Measurements from ENCODE around the gene RGS19. TPM values are rescaled to one million over a fixed set of nuclear protein-coding genes. Genes with fewer than 3 reads are reported as not detected.
A peak's percentile ranks its signal among the peaks of the same experiment; 100 is the strongest.

The RGS19 gene
- total and polyA plus RNA-seq, 7 donors = 2.0 to 5.7 (median 3.5) TPM

DNA sequence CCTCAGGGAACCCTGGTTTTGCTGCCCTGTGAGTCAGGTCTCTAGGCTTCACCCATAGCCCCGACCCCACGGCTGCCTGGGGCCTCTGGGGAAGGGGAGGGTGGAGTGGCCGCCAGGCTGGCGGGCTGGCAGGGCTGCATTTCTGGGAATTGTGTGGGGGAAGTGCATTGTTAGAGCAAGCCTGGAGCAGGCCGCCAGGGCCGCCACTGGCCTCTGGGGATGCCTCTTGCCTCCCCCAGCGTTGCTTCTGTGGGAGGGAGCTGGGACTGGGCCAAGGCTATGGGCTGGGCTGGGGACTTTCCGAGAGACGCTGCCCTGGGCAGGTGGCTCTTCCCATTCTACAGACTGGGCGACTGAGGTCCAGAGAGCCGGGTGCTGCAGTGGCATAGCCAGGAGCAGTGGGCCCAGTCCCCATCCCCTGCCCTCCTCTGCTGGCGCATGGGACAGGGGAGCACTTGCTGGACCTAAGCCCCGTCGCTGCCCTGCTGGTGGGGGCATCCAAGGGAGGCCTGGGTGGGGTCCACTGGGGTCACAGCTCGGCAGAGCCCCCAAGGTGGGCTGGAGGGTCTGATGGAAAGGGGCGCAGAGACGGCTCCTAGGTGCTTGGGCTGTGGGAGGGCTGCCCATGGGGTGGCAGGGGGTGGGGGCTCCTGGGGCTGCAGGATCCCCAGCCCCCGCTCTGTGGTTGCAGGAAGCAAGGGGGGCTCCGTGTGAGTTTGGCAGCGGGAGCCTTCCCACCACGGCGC lies 23.3 kb downstream of the RGS19 start:
- H3K9me3 ChIP-seq = no peaks in the 10 kb centered on the region
- peak overlapping the region; percentile 44 for H3K4me3 ChIP-seq
- TF ChIP-seq, protein P1, sequence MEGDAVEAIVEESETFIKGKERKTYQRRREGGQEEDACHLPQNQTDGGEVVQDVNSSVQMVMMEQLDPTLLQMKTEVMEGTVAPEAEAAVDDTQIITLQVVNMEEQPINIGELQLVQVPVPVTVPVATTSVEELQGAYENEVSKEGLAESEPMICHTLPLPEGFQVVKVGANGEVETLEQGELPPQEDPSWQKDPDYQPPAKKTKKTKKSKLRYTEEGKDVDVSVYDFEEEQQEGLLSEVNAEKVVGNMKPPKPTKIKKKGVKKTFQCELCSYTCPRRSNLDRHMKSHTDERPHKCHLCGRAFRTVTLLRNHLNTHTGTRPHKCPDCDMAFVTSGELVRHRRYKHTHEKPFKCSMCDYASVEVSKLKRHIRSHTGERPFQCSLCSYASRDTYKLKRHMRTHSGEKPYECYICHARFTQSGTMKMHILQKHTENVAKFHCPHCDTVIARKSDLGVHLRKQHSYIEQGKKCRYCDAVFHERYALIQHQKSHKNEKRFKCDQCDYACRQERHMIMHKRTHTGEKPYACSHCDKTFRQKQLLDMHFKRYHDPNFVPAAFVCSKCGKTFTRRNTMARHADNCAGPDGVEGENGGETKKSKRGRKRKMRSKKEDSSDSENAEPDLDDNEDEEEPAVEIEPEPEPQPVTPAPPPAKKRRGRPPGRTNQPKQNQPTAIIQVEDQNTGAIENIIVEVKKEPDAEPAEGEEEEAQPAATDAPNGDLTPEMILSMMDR (IDR thresholded peaks at IDR 0.05) = no peak
- H3K4me1 ChIP-seq = no peaks in the 10 kb centered on the region
- peak overlapping the region; percentile 68 for H3K27ac ChIP-seq
- WGBS, 3 donors = 38 to 42% (median 40%) methylated on average over 17 to 22 of the region's 22 CpGs
- H3K27me3 ChIP-seq (ENCODE audit: insufficient read depth in 3 of 3, low read length in 2 of 3) = peaks cover 0 to 13% (median 0%) of the 10 kb centered on the region in 3 donors
- DNase-seq = peak; percentile 47 to 75
- no peaks in the 10 kb centered on the region for H3K36me3 ChIP-seq (ENCODE audit: insufficient read depth in 1 of 2, low read depth in 1 of 2)
- intact Hi-C loops (cut with DNase I) = no loop called here
- ATAC-seq = peak; percentile 9 to 29 (median 16)

DNA sequence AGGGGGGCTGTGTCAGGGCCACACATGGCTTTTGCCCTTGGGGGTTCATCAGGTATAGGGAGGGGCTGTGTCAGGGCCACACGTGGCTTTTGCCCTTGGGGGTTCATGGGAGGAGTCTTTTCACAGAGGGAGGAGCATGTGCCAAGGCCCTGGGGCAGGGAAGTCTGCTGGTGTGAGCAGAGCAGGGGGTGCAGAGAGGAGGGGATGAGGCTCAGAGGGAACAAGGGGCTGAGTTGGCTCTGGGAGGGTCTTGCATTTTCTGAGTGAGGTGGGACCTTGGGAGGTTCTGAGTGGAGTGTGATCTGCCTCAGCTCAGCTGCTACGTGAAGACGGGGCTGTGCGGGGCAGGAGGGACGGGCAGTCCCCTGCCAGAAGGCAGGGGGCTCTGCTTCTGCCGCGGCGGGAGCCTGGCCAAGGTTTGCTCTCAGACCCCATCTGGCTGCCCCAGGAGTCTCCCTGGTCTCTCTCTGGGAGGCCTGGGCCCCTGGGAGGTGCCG lies 23.9 kb downstream of the RGS19 start:
- peaks cover 0 to 19% (median 3%) of the 10 kb centered on the region in 3 donors for H3K27me3 ChIP-seq (ENCODE audit: insufficient read depth in 3 of 3, low read length in 2 of 3)
- no peaks in the 10 kb centered on the region for H3K9me3 ChIP-seq
- ATAC-seq = no peak
- peak overlapping the region; percentile 24 for H3K4me3 ChIP-seq
- H3K27ac ChIP-seq = peak overlapping the region; percentile 68
- intact Hi-C loops (cut with DNase I) = no loop called here
- DNase-seq = no peak
- no peaks in the 10 kb centered on the region for H3K4me1 ChIP-seq
- TF ChIP-seq, protein P1 (IDR thresholded peaks at IDR 0.05) = no peak
- 41 to 62% (median 61%) methylated on average over 8 to 9 of the region's 9 CpGs for WGBS, 3 donors
- no peaks in the 10 kb centered on the region for H3K36me3 ChIP-seq (ENCODE audit: insufficient read depth in 1 of 2, low read depth in 1 of 2)

DNA sequence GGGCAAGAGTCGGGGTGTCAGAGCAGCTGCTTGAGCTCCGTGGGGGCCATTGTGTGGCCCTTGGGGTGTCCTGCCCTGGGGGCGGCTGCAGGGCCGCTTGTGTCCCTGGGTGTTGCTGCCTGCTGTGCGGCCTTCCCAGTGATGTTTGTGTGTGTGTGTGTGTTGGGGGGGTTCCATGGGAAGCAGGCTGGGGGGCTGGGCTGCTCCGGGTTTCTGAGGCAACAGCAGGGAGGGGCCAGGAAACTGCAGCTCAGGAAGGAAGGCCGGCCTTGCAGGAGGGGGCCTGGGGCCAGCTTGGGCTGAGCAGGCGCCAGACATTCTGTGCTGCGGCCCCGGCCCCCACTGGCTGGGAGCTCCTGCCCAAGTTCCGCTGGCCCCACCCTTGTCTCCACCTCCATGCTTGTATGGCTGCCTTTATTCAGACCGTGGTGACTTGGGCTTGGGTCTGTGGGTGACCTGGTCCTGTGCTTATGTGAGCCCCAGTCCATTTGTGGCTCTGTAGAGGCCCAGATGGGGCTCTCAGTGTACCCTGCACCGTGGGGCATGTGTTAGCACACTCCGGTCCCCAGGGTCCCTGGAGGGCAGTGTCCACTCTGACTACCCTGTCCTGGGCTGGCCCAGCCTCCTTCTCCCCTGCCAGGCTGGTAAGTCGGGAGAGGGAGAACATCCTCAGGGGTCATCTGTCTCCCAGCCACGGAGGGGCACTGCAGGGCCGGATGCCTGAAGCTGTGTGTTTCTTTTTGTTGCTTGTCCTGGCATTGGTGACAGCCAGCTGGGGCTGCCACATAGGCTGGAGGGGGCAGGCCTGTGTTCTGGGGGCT lies 25.3 kb downstream of the RGS19 start:
- no peaks in the 10 kb centered on the region for H3K9me3 ChIP-seq
- WGBS, 3 donors = 31 to 34% (median 32%) methylated on average over 15 to 17 of the region's 17 CpGs
- intact Hi-C loops (cut with DNase I) = no loop called here
- no peaks in the 10 kb centered on the region for H3K4me1 ChIP-seq
- H3K4me3 ChIP-seq = peak overlapping the region; percentile 33
- H3K27ac ChIP-seq = peak overlapping the region; percentile 68
- H3K36me3 ChIP-seq (ENCODE audit: insufficient read depth in 1 of 2, low read depth in 1 of 2) = no peaks in the 10 kb centered on the region
- peaks cover 0 to 31% (median 11%) of the 10 kb centered on the region in 3 donors for H3K27me3 ChIP-seq (ENCODE audit: insufficient read depth in 3 of 3, low read length in 2 of 3)
- peak; percentile 61 to 78 for DNase-seq
- peak in 3 of 4 donors; percentile 16 to 21 (median 20) for ATAC-seq
- TF ChIP-seq, protein P1 (IDR thresholded peaks at IDR 0.05) = no peak

DNA sequence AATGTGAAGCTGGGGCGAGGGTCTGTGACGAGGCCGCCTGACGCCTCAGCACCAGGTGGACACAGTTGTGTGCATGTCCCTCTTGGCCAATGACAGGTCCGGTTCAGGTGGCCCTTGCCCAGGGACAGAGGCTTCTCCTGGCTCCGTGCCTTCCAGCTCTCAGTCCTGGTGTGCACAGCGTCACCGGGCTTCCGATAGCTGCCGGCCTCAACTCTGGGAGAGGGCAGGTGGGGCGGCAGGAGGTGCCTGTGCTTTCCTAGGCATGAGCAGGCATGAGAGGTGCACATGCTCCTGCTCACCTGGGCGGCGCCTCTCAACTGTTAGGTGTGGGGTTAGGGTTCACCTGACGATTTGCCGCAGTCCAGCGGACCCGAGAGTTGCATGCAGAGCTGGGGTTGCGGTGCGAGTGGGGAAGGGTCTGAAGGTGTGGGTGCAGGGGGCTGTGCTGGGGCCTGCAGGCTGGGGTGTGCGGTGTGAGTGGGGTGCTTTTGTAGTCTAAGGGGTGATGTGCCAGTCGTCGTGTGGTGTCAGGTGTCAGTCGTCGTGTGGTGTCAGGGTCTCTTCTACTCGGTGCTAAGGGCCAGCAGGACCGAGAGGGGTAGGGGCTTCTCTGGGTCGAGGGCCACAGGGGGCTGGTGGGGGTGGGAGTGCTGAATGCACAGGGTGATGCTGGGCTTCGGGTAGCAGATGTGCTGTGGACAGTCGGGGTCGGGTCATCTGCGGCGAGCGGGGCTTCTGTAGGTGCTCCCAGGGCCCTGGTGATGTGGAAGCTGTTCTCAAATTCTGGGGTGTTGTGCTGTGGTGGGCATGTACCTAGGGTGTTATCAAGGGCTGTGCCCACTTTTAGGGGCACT lies 26.1 kb downstream of the RGS19 start:
- WGBS, 3 donors = 71 to 73% (median 72%) methylated on average over 31 to 33 of the region's 33 CpGs
- Histone ChIP-seq H3K27me3 (ENCODE audit: insufficient read depth in 3 of 3, low read length in 2 of 3) (peaks cover 0 to 39% (median 17%) of the 10 kb centered on the region in 3 donors), H3K4me1 (no peaks in the 10 kb centered on the region), H3K9me3 (no peaks in the 10 kb centered on the region), H3K36me3 (ENCODE audit: insufficient read depth in 1 of 2, low read depth in 1 of 2) (no peaks in the 10 kb centered on the region), H3K27ac (peak overlapping the region; percentile 65), H3K4me3 (peak overlapping the region; percentile 18)
- intact Hi-C loops (cut with DNase I) = no loop called here
- ATAC-seq = no peak
- TF ChIP-seq, protein P1 (IDR thresholded peaks at IDR 0.05) = no peak
- no peak for DNase-seq
